WTC11 (cell line): ENCODE data around the gene NFIC.
"Not testable (repeated sequence)": the region's sequence is repeated elsewhere in the genome, so short reads cannot be mapped to it uniquely, and the experiment has no call there.

Experiments
- FOXP1 ChIP-seq: sonication (generic); formaldehyde crosslinking; IDR thresholded peaks from 2 replicates; pipeline ENCODE4 v1.8.0; 2022; ENCODE audit warnings: missing genetic modification reagents, mild to moderate bottlenecking, moderate library complexity, borderline replicate concordance
- NR1H2 ChIP-seq: sonication (generic); formaldehyde crosslinking; IDR thresholded peaks from 2 replicates; pipeline ENCODE4 v1.9.0; 2021; ENCODE audit warnings: mild to moderate bottlenecking, moderate library complexity, missing genetic modification reagents
- TF ChIP-seq, protein P1 (sequence below): fragments of 200-600 bp; IDR thresholded peaks from 2 replicates; pipeline ENCODE4 v1.8.0; 2022; ENCODE audit warnings: antibody characterized with exemption

DNA sequence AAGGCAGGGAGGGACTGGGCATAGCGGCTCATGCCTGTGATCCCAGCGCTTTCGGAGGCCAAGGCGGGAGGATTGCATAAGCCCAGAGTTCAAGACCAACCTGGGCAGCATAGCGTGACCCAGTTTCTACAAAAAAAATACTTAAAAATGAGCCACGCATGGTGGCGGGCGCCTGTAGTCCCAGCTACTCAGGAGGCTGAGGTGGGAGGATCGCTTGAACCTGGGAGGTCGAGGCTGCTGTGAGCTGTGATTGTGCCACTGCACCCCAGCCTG is 86.5 kb downstream of the NFIC start:
- TF ChIP-seq, protein P1, sequence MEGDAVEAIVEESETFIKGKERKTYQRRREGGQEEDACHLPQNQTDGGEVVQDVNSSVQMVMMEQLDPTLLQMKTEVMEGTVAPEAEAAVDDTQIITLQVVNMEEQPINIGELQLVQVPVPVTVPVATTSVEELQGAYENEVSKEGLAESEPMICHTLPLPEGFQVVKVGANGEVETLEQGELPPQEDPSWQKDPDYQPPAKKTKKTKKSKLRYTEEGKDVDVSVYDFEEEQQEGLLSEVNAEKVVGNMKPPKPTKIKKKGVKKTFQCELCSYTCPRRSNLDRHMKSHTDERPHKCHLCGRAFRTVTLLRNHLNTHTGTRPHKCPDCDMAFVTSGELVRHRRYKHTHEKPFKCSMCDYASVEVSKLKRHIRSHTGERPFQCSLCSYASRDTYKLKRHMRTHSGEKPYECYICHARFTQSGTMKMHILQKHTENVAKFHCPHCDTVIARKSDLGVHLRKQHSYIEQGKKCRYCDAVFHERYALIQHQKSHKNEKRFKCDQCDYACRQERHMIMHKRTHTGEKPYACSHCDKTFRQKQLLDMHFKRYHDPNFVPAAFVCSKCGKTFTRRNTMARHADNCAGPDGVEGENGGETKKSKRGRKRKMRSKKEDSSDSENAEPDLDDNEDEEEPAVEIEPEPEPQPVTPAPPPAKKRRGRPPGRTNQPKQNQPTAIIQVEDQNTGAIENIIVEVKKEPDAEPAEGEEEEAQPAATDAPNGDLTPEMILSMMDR, result not testable (repeated sequence)
- TF ChIP-seq FOXP1; NR1H2 (CRISPR knock-in tag): not testable (repeated sequence)
